ENCODE measurements around the gene TGIF2. TPM values are rescaled to one million over a fixed set of nuclear protein-coding genes. Genes with fewer than 3 reads are reported as not detected.

The TGIF2 gene
- total RNA-seq, 1 experiment from 2014 or later, result 17.1 TPM

DNA sequence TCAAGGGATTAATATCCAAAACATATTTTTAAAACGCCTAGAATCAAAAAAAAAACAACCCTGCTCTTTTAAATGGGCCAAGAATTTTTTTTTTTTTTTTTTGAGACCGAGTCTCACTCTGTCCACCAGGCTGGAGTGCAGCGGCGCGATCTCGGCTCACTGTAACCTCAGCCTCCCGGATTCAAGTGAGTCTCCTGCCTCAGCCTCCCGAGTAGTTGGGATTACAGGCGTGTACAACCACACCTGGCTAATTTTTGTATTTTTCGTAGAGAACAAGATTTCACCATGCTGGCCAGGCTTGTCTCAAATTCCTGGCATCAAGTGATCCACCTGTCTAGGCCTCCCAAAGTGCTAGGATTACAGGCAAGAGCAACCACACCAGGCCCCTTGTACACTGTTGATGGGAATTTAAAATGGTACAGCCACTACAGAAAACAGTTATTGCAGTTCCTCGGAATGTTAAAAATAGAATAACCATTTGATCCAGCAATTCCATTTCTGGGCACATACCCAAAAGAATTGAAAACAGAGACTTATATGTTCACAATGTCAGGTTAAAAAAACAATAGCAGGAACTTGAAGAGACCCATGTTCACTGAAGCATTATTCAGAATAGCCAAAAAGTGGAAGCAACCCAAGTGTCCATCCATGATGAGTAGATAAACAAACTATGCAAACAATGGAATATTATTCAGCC, 35.2 kb upstream of the TGIF2 start:
- no peak overlapping the region for H3K9ac ChIP-seq (ENCODE audit: low read length)
- POLR2A ChIA-PET, result no interaction called here
- no peak for ATAC-seq
- no peak overlapping the region for H3K4me3 ChIP-seq (replicated peaks in 1 of 2; ENCODE audit: low read depth in 1 of 2, low read length in 2 of 2)
- intact Hi-C loops (cut with micrococcal nuclease), result no loop called here
- no peaks in the 10 kb centered on the region for H3K9me3 ChIP-seq (ENCODE audit: control insufficient read depth in 1 of 2, insufficient read depth in 1 of 2, low read depth in 1 of 2, low read length in 2 of 2)
- peaks cover 2 to 23% of the 10 kb centered on the region in 2 experiments; a peak in 3 of 4 replicates for H3K4me1 ChIP-seq (ENCODE audit: control insufficient read depth in 1 of 2, insufficient read depth in 2 of 2, low read length in 2 of 2)
- RAD21 ChIA-PET (ENCODE audit: low non-redundant PET in 1 of 2, low total read pairs in 2 of 2, uncharacterized antibody in 2 of 2, unreplicated experiment in 2 of 2), result no interaction called here
- TF ChIP-seq EZH2phosphoT487 (IDR thresholded peaks at IDR 0.05; ENCODE audit: borderline replicate concordance), result no peak
- peaks cover 7% of the 10 kb centered on the region; the same call in 1 of the 2 replicates for H3K79me2 ChIP-seq (ENCODE audit: insufficient read depth, low read length)
- no peak overlapping the region for H3K4me2 ChIP-seq (ENCODE audit: low read length)
- CTCF ChIA-PET, result interaction anchor here (0.7 kb wide), 1 partner anchor 22 kb away, joined by 3 read pairs; no protein-coding TSS in a partner anchor
- no peak overlapping the region for H2AFZ ChIP-seq (ENCODE audit: low read depth, low read length, poor library complexity, severe bottlenecking)
- H3K9me2 ChIP-seq (ENCODE audit: insufficient read depth), result no peaks in the 10 kb centered on the region
- H3K27me3 ChIP-seq (ENCODE audit: insufficient read depth, low read length), result no peaks in the 10 kb centered on the region
- no peak for DNase-seq (ENCODE audit: low read depth, low spot score)
- H3K27ac ChIP-seq (ENCODE audit: low read depth, low read length), result no peak overlapping the region
- BruUV-seq (replicated peaks), result no TSS peak
- no peaks in the 10 kb centered on the region for H4K20me1 ChIP-seq (ENCODE audit: insufficient read depth)
- no peaks in the 10 kb centered on the region for H3K36me3 ChIP-seq (ENCODE audit: control insufficient read depth in 1 of 2, insufficient read depth in 2 of 2, low read length in 2 of 2)

DNA sequence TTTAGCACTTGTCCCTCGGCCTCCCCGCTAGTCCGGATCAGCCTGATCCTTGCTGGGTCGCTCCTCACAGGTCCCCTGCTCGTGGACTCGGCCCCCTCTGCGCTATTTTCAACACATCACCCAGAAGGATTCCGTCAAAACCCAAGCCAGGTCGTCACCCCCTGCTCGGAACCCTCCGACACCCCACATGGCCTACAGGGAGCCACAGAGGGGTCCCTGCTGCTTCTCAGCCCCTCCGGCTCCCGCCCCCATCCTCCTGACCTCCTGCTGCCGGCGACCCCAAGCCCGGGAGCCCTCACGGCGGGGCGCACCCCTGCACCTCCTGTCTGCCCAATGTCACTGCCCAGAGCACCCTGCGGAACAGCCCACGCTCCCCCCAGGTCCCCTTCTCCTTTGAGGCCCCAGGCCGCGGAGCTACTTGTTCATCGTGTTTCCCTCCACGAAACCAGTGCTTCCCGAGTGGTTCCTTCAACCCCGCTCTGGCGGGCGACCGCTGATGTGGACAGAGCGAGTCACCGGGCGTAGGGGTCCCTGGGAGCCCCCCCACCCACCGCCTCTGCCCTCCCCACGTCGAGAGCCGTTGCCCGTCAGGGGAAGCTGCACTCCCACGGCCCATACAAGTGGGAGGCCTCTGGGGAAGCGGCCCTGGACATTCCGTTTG, 32.7 kb upstream of the TGIF2 start:
- peaks cover 2 to 24% of the 10 kb centered on the region in 2 experiments; a peak in 3 of 4 replicates for H3K4me1 ChIP-seq (ENCODE audit: control insufficient read depth in 1 of 2, insufficient read depth in 2 of 2, low read length in 2 of 2)
- POLR2A ChIA-PET, result interaction anchor here (1.7 kb wide), 1 partner anchor 64 kb away, joined by 4 read pairs; the partner anchor contains the start of gene RAB5IF
- TF ChIP-seq POLR2A (IDR thresholded peaks at IDR 0.05; ENCODE audit: borderline replicate concordance, extremely low read depth, insufficient read depth, insufficient read length) (no peak), ATF3 (IDR thresholded peaks at IDR 0.05) (no peak), YY1 (IDR thresholded peaks at IDR 0.05; ENCODE audit: extremely low read depth, insufficient replicate concordance, low read depth, low read length) (no peak), JUND (IDR thresholded peaks at IDR 0.05) (no peak), SIN3A (IDR thresholded peaks at IDR 0.05; ENCODE audit: low read depth) (no peak), CEBPB (IDR thresholded peaks at IDR 0.05; ENCODE audit: low read depth) (no peak), EGR1 (IDR thresholded peaks at IDR 0.05; ENCODE audit: low read depth) (no peak), CBX3 (IDR thresholded peaks at IDR 0.05; ENCODE audit: low read depth) (no peak), TCF7L2 (IDR thresholded peaks at IDR 0.05; ENCODE audit: borderline replicate concordance, extremely low read depth, insufficient read depth, insufficient read length) (no peak), EZH2 (IDR thresholded peaks at IDR 0.05) (no peak)
- no peak for DNase-seq (ENCODE audit: low read depth, low spot score)
- CTCF ChIA-PET, result no interaction called here
- H3K9ac ChIP-seq (ENCODE audit: low read length), result peak overlapping the region; percentile 79
- no peaks in the 10 kb centered on the region for H3K27me3 ChIP-seq (ENCODE audit: insufficient read depth, low read length)
- H3K4me3 ChIP-seq (replicated peaks in 1 of 2; ENCODE audit: low read depth in 1 of 2, low read length in 2 of 2), result peak overlapping the region; percentile 78 to 92
- peak overlapping the region; percentile 87 for H3K27ac ChIP-seq (ENCODE audit: low read depth, low read length)
- no peak overlapping the region for H2AFZ ChIP-seq (ENCODE audit: low read depth, low read length, poor library complexity, severe bottlenecking)
- H4K20me1 ChIP-seq (ENCODE audit: insufficient read depth), result no peaks in the 10 kb centered on the region
- peak overlapping the region; percentile 97 for H3K4me2 ChIP-seq (ENCODE audit: low read length)
- ATAC-seq, result no peak
- no peaks in the 10 kb centered on the region for H3K9me3 ChIP-seq (ENCODE audit: control insufficient read depth in 1 of 2, insufficient read depth in 1 of 2, low read depth in 1 of 2, low read length in 2 of 2)
- no peaks in the 10 kb centered on the region for H3K36me3 ChIP-seq (ENCODE audit: control insufficient read depth in 1 of 2, insufficient read depth in 2 of 2, low read length in 2 of 2)
- RAD21 ChIA-PET (ENCODE audit: low non-redundant PET in 1 of 2, low total read pairs in 2 of 2, uncharacterized antibody in 2 of 2, unreplicated experiment in 2 of 2), result no interaction called here
- peaks cover 7% of the 10 kb centered on the region; the same call in 1 of the 2 replicates for H3K79me2 ChIP-seq (ENCODE audit: insufficient read depth, low read length)
- H3K9me2 ChIP-seq (ENCODE audit: insufficient read depth), result no peaks in the 10 kb centered on the region
- intact Hi-C loops (cut with micrococcal nuclease), result no loop called here
- no TSS peak for BruUV-seq (replicated peaks)
